Aorta (tissue), 5 donors: ENCODE results near the gene PLA2G2D. TPM values are rescaled to one million over a fixed set of nuclear protein-coding genes. Genes with fewer than 3 reads are reported as not detected.

Source experiments
- ATAC-seq: fragments of 200-7000 bp; cut with Tn5 transposase; one replicate; pipeline ENCODE4 v1.9.1; 2022; ENCODE audit warnings: moderate library complexity; ENCODE audit not compliant: low FRiP score
- DNase-seq, 2 donors: peaks; one replicate each; pipeline ENCODE4 v3.0.0-alpha.2; 2020
- H3K27ac ChIP-seq, 2 donors: one replicate each; pipeline ENCODE4 v1.5.1; 2013; ENCODE audit warnings: low read length in 2 of 2, mild to moderate bottlenecking in 2 of 2, moderate library complexity in 2 of 2, control low read depth in 1 of 2, inconsistent platforms in 1 of 2, low read depth in 1 of 2
- H3K27me3 ChIP-seq, 2 donors: one replicate each; pipeline ENCODE4 v1.6.1; 2013; ENCODE audit warnings: control low read depth in 1 of 2, low read length in 1 of 2, mild to moderate bottlenecking in 1 of 2, moderate library complexity in 1 of 2; ENCODE audit not compliant: insufficient read depth in 2 of 2, control insufficient read depth in 1 of 2
- H3K36me3 ChIP-seq, 2 donors: one replicate each; pipeline ENCODE4 v1.6.1; 2013; ENCODE audit warnings: control low read depth in 1 of 2, low read length in 1 of 2, mild to moderate bottlenecking in 1 of 2; ENCODE audit not compliant: insufficient read depth in 2 of 2, control insufficient read depth in 1 of 2
- H3K4me1 ChIP-seq, 2 donors: one replicate each; pipeline ENCODE4 v1.6.1; 2013; ENCODE audit warnings: low read length in 2 of 2, control low read depth in 1 of 2, mild to moderate bottlenecking in 1 of 2, moderate library complexity in 1 of 2; ENCODE audit not compliant: insufficient read depth in 2 of 2, control insufficient read depth in 1 of 2
- H3K4me3 ChIP-seq, 2 donors: one replicate each; pipeline ENCODE4 v1.5.1; 2013; ENCODE audit warnings: low read length in 2 of 2, control low read depth in 1 of 2, mild to moderate bottlenecking in 1 of 2
- H3K9me3 ChIP-seq: one replicate; pipeline ENCODE4 v1.6.1; 2013; ENCODE audit warnings: mild to moderate bottlenecking, low read length; ENCODE audit not compliant: control insufficient read depth
- WGBS, 2 donors: extraction: QIAGEN DNeasy Blood & Tissue Kit; methylation state at CpG; one replicate each; pipeline ENCODE4 v1.1.7; 2013; 5-methylcytosine and 5-hydroxymethylcytosine counted together
- intact Hi-C, 2 donors: fragments of 100-400 bp; cut with DNase I; formaldehyde crosslinking; loops; one replicate each; pipeline versions ENCODE4 v1.14.2 to v1.15.0; 2022
- polyA plus RNA-seq, 2 donors: library from polyadenylated mRNA; stranded (reverse); fragments of 200-250 nt; gene quantifications; one replicate each; pipeline ENCODE4 v1.2.3, GENCODE V29; 2013
- total RNA-seq, 2 donors: library from RNA; stranded (reverse); fragmentation: NEBNext Ultra II Directional; extraction: Animal tissue kit (Norgen Biotek cat#: 25700); gene quantifications; one replicate each; pipeline ENCODE4 v1.2.1, GENCODE V29; 2021
- donor health status: healthy with polysubstance abuse.
- donor health status: Bipolar disorder and iron deficiency.
- donor health status: DM: no; HTN: no; CAD: no.
- donor health status: DM: no; HTN: no; CAD: no.
- donor health status: DM: yes; HTN: yes; CAD: no.

Gene PLA2G2D
- total and polyA plus RNA-seq, 4 donors = 0.33 TPM; not detected in 3

- DNase-seq = peak; percentile 56 to 72
- H3K36me3 ChIP-seq = no peaks in the 10 kb centered on the region
- peaks cover 7% of the 10 kb centered on the region for H3K9me3 ChIP-seq
- ATAC-seq = peak; percentile 74
- no peak overlapping the region for H3K27ac ChIP-seq
- 49 to 50% methylated on average over 13 to 14 of the region's 14 CpGs for WGBS, 2 donors
- intact Hi-C loops = no loop called here
- H3K4me1 ChIP-seq = no peaks in the 10 kb centered on the region
- H3K4me3 ChIP-seq = no peak overlapping the region
- no peaks in the 10 kb centered on the region for H3K27me3 ChIP-seq
Measured at GRCh38 chr1:20100632-20101355, 18.5 kb downstream of the PLA2G2D start.

- ATAC-seq (no peak), DNase-seq (peak in 1 of 2 donors; percentile 13)
- Histone ChIP-seq H3K27me3 (no peaks in the 10 kb centered on the region), H3K27ac (no peak overlapping the region), H3K36me3 (no peaks in the 10 kb centered on the region), H3K4me3 (no peak overlapping the region), H3K4me1 (no peaks in the 10 kb centered on the region), H3K9me3 (peaks cover 7% of the 10 kb centered on the region)
- intact Hi-C loops = no loop called here
- WGBS, 2 donors = 59 to 68% methylated on average over 3 of the region's 3 CpGs
Measured at GRCh38 chr1:20099533-20099932, 19.8 kb downstream of the PLA2G2D start.

GRCh38 chr1:20096840-20097447, 22.4 kb downstream of the PLA2G2D start:
- Histone ChIP-seq H3K36me3 (no peaks in the 10 kb centered on the region), H3K4me3 (no peak overlapping the region), H3K27ac (no peak overlapping the region), H3K27me3 (no peaks in the 10 kb centered on the region), H3K4me1 (no peaks in the 10 kb centered on the region), H3K9me3 (peaks cover 7% of the 10 kb centered on the region)
- ATAC-seq (no peak), DNase-seq (peak in 1 of 2 donors; percentile 30)
- WGBS, 2 donors = 86 to 90% methylated on average over 7 of the region's 7 CpGs
- intact Hi-C loops = no loop called here

- no peaks in the 10 kb centered on the region for H3K27me3 ChIP-seq
- H3K4me3 ChIP-seq = no peak overlapping the region
- 79 to 83% methylated on average over 5 of the region's 5 CpGs for WGBS, 2 donors
- intact Hi-C loops = no loop called here
- no peaks in the 10 kb centered on the region for H3K36me3 ChIP-seq
- peak in 1 of 2 donors; percentile 7 for DNase-seq
- H3K27ac ChIP-seq = no peak overlapping the region
- no peaks in the 10 kb centered on the region for H3K4me1 ChIP-seq
- ATAC-seq = no peak
- peaks cover 7% of the 10 kb centered on the region for H3K9me3 ChIP-seq
Measured at GRCh38 chr1:20095564-20096434, 23.5 kb downstream of the PLA2G2D start.

GRCh38 chr1:20093940-20094391, 25.4 kb downstream of the PLA2G2D start:
- intact Hi-C loops = no loop called here
- ATAC-seq (peak; percentile 84), DNase-seq (peak; percentile 71 to 78)
- H3K4me1 ChIP-seq = no peaks in the 10 kb centered on the region
- no peak overlapping the region for H3K4me3 ChIP-seq
- no peak overlapping the region for H3K27ac ChIP-seq
- no peaks in the 10 kb centered on the region for H3K27me3 ChIP-seq
- peaks cover 7% of the 10 kb centered on the region for H3K9me3 ChIP-seq
- WGBS, 2 donors = 78 to 81% methylated on average over 5 of the region's 5 CpGs
- H3K36me3 ChIP-seq = peaks cover 0 to 2% of the 10 kb centered on the region in 2 donors

GRCh38 chr1:20093303-20093702, 26.0 kb downstream of the PLA2G2D start:
- no peak overlapping the region for H3K4me3 ChIP-seq
- H3K27ac ChIP-seq = no peak overlapping the region
- peaks cover 7% of the 10 kb centered on the region for H3K9me3 ChIP-seq
- DNase-seq (peak in 1 of 2 donors; percentile 64), ATAC-seq (no peak)
- intact Hi-C loops = no loop called here
- H3K36me3 ChIP-seq = peaks cover 0 to 2% of the 10 kb centered on the region in 2 donors
- no peaks in the 10 kb centered on the region for H3K4me1 ChIP-seq
- WGBS, 2 donors = 89 to 91% methylated on average over 5 of the region's 5 CpGs
- no peaks in the 10 kb centered on the region for H3K27me3 ChIP-seq

GRCh38 chr1:20090641-20091040, 28.7 kb downstream of the PLA2G2D start:
- no peaks in the 10 kb centered on the region for H3K4me1 ChIP-seq
- no peaks in the 10 kb centered on the region for H3K27me3 ChIP-seq
- peaks cover 0 to 4% of the 10 kb centered on the region in 2 donors for H3K36me3 ChIP-seq
- no peak overlapping the region for H3K27ac ChIP-seq
- ATAC-seq (peak; percentile 39), DNase-seq (peak in 1 of 2 donors; percentile 21)
- no peak overlapping the region for H3K4me3 ChIP-seq
- intact Hi-C loops = no loop called here
- no peaks in the 10 kb centered on the region for H3K9me3 ChIP-seq
- WGBS, 2 donors = 83 to 87% methylated on average over 6 of the region's 6 CpGs

GRCh38 chr1:20090119-20090518, 29.2 kb downstream of the PLA2G2D start:
- WGBS, 2 donors = 89 to 91% methylated on average over 3 of the region's 3 CpGs
- DNase-seq (peak in 1 of 2 donors; percentile 51), ATAC-seq (no peak)
- H3K27me3 ChIP-seq = no peaks in the 10 kb centered on the region
- no peak overlapping the region for H3K27ac ChIP-seq
- H3K4me1 ChIP-seq = no peaks in the 10 kb centered on the region
- intact Hi-C loops = no loop called here
- no peak overlapping the region for H3K4me3 ChIP-seq
- H3K9me3 ChIP-seq = no peaks in the 10 kb centered on the region
- peaks cover 0 to 4% of the 10 kb centered on the region in 2 donors for H3K36me3 ChIP-seq
